OCI-LY7 (cell line): ENCODE data around the gene MARCHF11. TPM values are rescaled to one million over a fixed set of nuclear protein-coding genes. Genes with fewer than 3 reads are reported as not detected.

ENCODE experiments used
- BruUV-seq: library from RNA; stranded (reverse); fragments of 400-500 nt; replicated peaks from 2 replicates; lab custom pipeline; 2021; lab: Mats Ljungman, UMichigan
- CTCF ChIA-PET: fragments of 300-600 bp; sonication (Branson Sonifier 250); formaldehyde crosslinking; loops from one replicate; lab custom pipeline; 2022; ENCODE audit warnings: antibody characterized with exemption; ENCODE audit not compliant: unreplicated experiment; lab: Charles Lee
- POLR2A ChIA-PET: fragments of 300-600 bp; sonication (Branson Sonifier 250); formaldehyde crosslinking; loops from one replicate; lab custom pipeline; 2022; ENCODE audit warnings: antibody characterized with exemption; lab: Charles Lee
- DNase-seq: peaks from one replicate; pipeline ENCODE4 v3.0.0-alpha.2; 2015; ENCODE audit warnings: low spot score
- H2AFZ ChIP-seq: fragments of 200-600 bp; sonication (generic), shearing (Covaris generic); 2 replicates; pipeline ENCODE4 v1.6.1; 2014; ENCODE audit warnings: mild to moderate bottlenecking, antibody characterized with exemption, low read length, moderate library complexity
- H3K27ac ChIP-seq: fragments of 200-600 bp; sonication (generic); 2 replicates; pipeline ENCODE4 v1.5.1; 2014; ENCODE audit warnings: mixed run types, low read depth, mild to moderate bottlenecking, moderate library complexity, low read length, inconsistent platforms; ENCODE audit not compliant: poor library complexity, severe bottlenecking
- H3K36me3 ChIP-seq: fragments of 200-600 bp; sonication (generic); 2 replicates; pipeline ENCODE4 v1.6.1; 2014; ENCODE audit warnings: mild to moderate bottlenecking, antibody characterized with exemption, low read length, moderate library complexity, mixed read lengths; ENCODE audit not compliant: insufficient read depth
- H3K4me1 ChIP-seq: fragments of 200-600 bp; sonication (generic); 2 replicates; pipeline ENCODE4 v1.5.1; 2014; ENCODE audit warnings: mild to moderate bottlenecking, low read length; ENCODE audit not compliant: insufficient read depth, poor library complexity, severe bottlenecking
- H3K4me2 ChIP-seq: fragments of 200-600 bp; sonication (generic); 2 replicates; pipeline ENCODE4 v1.6.1; 2014; ENCODE audit warnings: mild to moderate bottlenecking, low read length
- H3K4me3 ChIP-seq: fragments of 200-600 bp; sonication (generic); 2 replicates; pipeline ENCODE4 v1.5.1; 2014; ENCODE audit warnings: mild to moderate bottlenecking, low read depth, low read length; ENCODE audit not compliant: poor library complexity, severe bottlenecking
- H3K79me2 ChIP-seq: fragments of 200-600 bp; sonication (generic); 2 replicates; pipeline ENCODE4 v1.6.1; 2016; ENCODE audit warnings: low read depth, mild to moderate bottlenecking, low read length, moderate library complexity, mixed read lengths; ENCODE audit not compliant: insufficient read depth
- H3K9me2 ChIP-seq: fragments of 200-600 bp; sonication (generic); 2 replicates; pipeline ENCODE4 v1.6.1; 2016; ENCODE audit warnings: mild to moderate bottlenecking, low read length, mixed read lengths; ENCODE audit not compliant: insufficient read depth
- H3K9me3 ChIP-seq: fragments of 200-600 bp; sonication (generic); 2 replicates; pipeline ENCODE4 v1.6.1; 2014; ENCODE audit warnings: mild to moderate bottlenecking, mixed run types, low read length, mixed read lengths
- H4K20me1 ChIP-seq: fragments of 200-600 bp; sonication (generic); 2 replicates; pipeline ENCODE4 v1.6.1; 2014; ENCODE audit warnings: mild to moderate bottlenecking, antibody characterized with exemption, low read length, moderate library complexity, mixed read lengths; ENCODE audit not compliant: insufficient read depth
- CTCF ChIP-seq: fragments of 200-600 bp; sonication (generic); conservative IDR thresholded peaks from 2 replicates; pipeline ENCODE4 v1.5.1; 2014; ENCODE audit warnings: mild to moderate bottlenecking, antibody characterized with exemption, low read length, moderate library complexity, mixed read lengths
- EZH2phosphoT487 ChIP-seq: fragments of 200-600 bp; sonication (generic); IDR thresholded peaks from 2 replicates; pipeline ENCODE4 v1.6.1; 2018; ENCODE audit warnings: low read depth, borderline replicate concordance, mild to moderate bottlenecking, mixed run types, antibody characterized with exemption, low read length, moderate library complexity, mixed read lengths
- intact Hi-C: fragments of 100-400 bp; cut with micrococcal nuclease; formaldehyde crosslinking; loops from one replicate; pipeline ENCODE4 v1.10.0; 2022; ENCODE audit not compliant: unreplicated experiment
- total RNA-seq, 2 experiments: library from RNA; depleted of rRNA in 1 of 2; stranded (reverse); fragments of >200 nt in 1 of 2; shearing (Covaris generic) in 1 of 2; gene quantifications; 2 replicates each; pipeline ENCODE4 v1.2.3, GENCODE V29; 2014 to 2022

MARCHF11 gene
- total RNA-seq, 2 experiments from 2014 or later: not detected

GRCh38 chr5:16159636-16160035 is 20.0 kb downstream of the MARCHF11 start:
- H3K36me3 ChIP-seq: no peaks in the 10 kb centered on the region
- ChIA-PET CTCF (no interaction called here), POLR2A (interaction anchor here (1.2 kb wide), 1 partner anchor 16 kb away, joined by 3 read pairs; no protein-coding TSS in a partner anchor)
- H3K79me2 ChIP-seq: no peaks in the 10 kb centered on the region
- no peaks in the 10 kb centered on the region for H4K20me1 ChIP-seq
- TF ChIP-seq CTCF (no peak), EZH2phosphoT487 (no peak)
- H3K4me1 ChIP-seq: no peaks in the 10 kb centered on the region
- no peak overlapping the region for H2AFZ ChIP-seq
- H3K9me3 ChIP-seq: no peaks in the 10 kb centered on the region
- H3K4me2 ChIP-seq: no peak overlapping the region
- no peak overlapping the region for H3K4me3 ChIP-seq
- DNase-seq: no peak
- H3K27ac ChIP-seq: no peak overlapping the region
- no peaks in the 10 kb centered on the region for H3K9me2 ChIP-seq
- BruUV-seq: no TSS peak
- intact Hi-C loops: loop anchor here (1.0 to 5.0 kb wide), 2 partner anchors 297 to 393 kb away; no protein-coding TSS in a partner anchor

GRCh38 chr5:16156152-16156551 is 23.4 kb downstream of the MARCHF11 start:
- Histone ChIP-seq H3K9me2 (no peaks in the 10 kb centered on the region), H3K4me2 (no peak overlapping the region), H3K4me3 (no peak overlapping the region), H3K27ac (no peak overlapping the region), H2AFZ (no peak overlapping the region), H4K20me1 (no peaks in the 10 kb centered on the region), H3K9me3 (no peaks in the 10 kb centered on the region), H3K36me3 (no peaks in the 10 kb centered on the region), H3K79me2 (no peaks in the 10 kb centered on the region), H3K4me1 (no peaks in the 10 kb centered on the region)
- ChIA-PET CTCF (no interaction called here), POLR2A (no interaction called here)
- BruUV-seq: no TSS peak
- no peak for DNase-seq
- intact Hi-C loops: no loop called here
- TF ChIP-seq EZH2phosphoT487 (no peak), CTCF (no peak)

- TF ChIP-seq EZH2phosphoT487 (no peak), CTCF (no peak)
- DNase-seq: no peak
- CTCF ChIA-PET: interaction anchor here (0.6 kb wide), 1 partner anchor 305 kb away, joined by 3 read pairs; no protein-coding TSS in a partner anchor
- Histone ChIP-seq H3K36me3 (no peaks in the 10 kb centered on the region), H3K4me1 (no peaks in the 10 kb centered on the region), H2AFZ (no peak overlapping the region), H4K20me1 (no peaks in the 10 kb centered on the region), H3K9me3 (no peaks in the 10 kb centered on the region), H3K9me2 (no peaks in the 10 kb centered on the region), H3K4me3 (no peak overlapping the region), H3K27ac (no peak overlapping the region), H3K79me2 (no peaks in the 10 kb centered on the region), H3K4me2 (no peak overlapping the region)
- POLR2A ChIA-PET: no interaction called here
- intact Hi-C loops: no loop called here
- BruUV-seq: no TSS peak
Measured at GRCh38 chr5:16152601-16153568, 26.7 kb downstream of the MARCHF11 start.
